Loucy (cell line): ENCODE results near the gene PCDHGA6.
A peak's percentile ranks its signal among the peaks of the same experiment; 100 is the strongest.

ENCODE experiments used
- H2AFZ ChIP-seq: fragments of 200-600 bp; sonication (generic); 2 replicates; pipeline ENCODE4 v1.6.0; 2016; ENCODE audit warnings: antibody characterized with exemption, mild to moderate bottlenecking, low read length, moderate library complexity
- H3F3A ChIP-seq: fragments of 200-600 bp; 2 replicates; pipeline ENCODE4 v1.6.0; 2016; ENCODE audit warnings: antibody characterized with exemption, low read depth, mild to moderate bottlenecking
- H3K27me3 ChIP-seq: fragments of 200-600 bp; sonication (generic); 2 replicates; pipeline ENCODE4 v1.6.1; 2014; ENCODE audit warnings: low read length, mild to moderate bottlenecking; ENCODE audit not compliant: insufficient read depth, poor library complexity, severe bottlenecking
- H3K36me3 ChIP-seq: fragments of 200-600 bp; sonication (generic); 2 replicates; pipeline ENCODE4 v1.6.1; 2016; ENCODE audit warnings: low read length; ENCODE audit not compliant: insufficient read depth
- H3K4me1 ChIP-seq: fragments of 200-600 bp; sonication (generic); 2 replicates; pipeline ENCODE4 v1.5.1; 2014; ENCODE audit warnings: low read length, mild to moderate bottlenecking; ENCODE audit not compliant: insufficient read depth, poor library complexity, severe bottlenecking
- H3K4me2 ChIP-seq: fragments of 200-600 bp; sonication (generic); 2 replicates; pipeline ENCODE4 v1.6.0; 2014; ENCODE audit warnings: antibody characterized with exemption, low read length, low read depth, mild to moderate bottlenecking; ENCODE audit not compliant: poor library complexity, severe bottlenecking
- H3K4me3 ChIP-seq: fragments of 200-600 bp; sonication (generic); 2 replicates; pipeline ENCODE4 v1.5.1; 2014; ENCODE audit warnings: low read length, mild to moderate bottlenecking, mixed read lengths; ENCODE audit not compliant: poor library complexity, severe bottlenecking
- H3K79me2 ChIP-seq: fragments of 200-600 bp; sonication (generic); 2 replicates; pipeline ENCODE4 v1.6.1; 2014; ENCODE audit warnings: low read length; ENCODE audit not compliant: insufficient read depth
- H3K9ac ChIP-seq: fragments of 200-600 bp; sonication (generic); 2 replicates; pipeline ENCODE4 v1.6.0; 2014; ENCODE audit warnings: mild to moderate bottlenecking, low read depth, low read length, moderate library complexity; ENCODE audit not compliant: poor library complexity, severe bottlenecking
- H3K9me2 ChIP-seq: fragments of 200-600 bp; sonication (generic); replicated peaks from 2 replicates; pipeline ENCODE4 v1.6.1; 2016; ENCODE audit warnings: low read depth, low read length, mixed read lengths
- H3K9me3 ChIP-seq: fragments of 200-600 bp; sonication (generic); 2 replicates; pipeline ENCODE4 v1.6.1; 2014; ENCODE audit warnings: mild to moderate bottlenecking, antibody characterized with exemption, low read length, low read depth; ENCODE audit not compliant: insufficient read depth
- H4K20me1 ChIP-seq: fragments of 200-600 bp; sonication (generic); 2 replicates; pipeline ENCODE4 v1.6.0; 2014; ENCODE audit warnings: antibody characterized with exemption, low read length, mild to moderate bottlenecking; ENCODE audit not compliant: insufficient read depth, poor library complexity, severe bottlenecking
- EZH2phosphoT487 ChIP-seq: fragments of 200-600 bp; IDR thresholded peaks from 2 replicates; pipeline ENCODE4 v1.6.1; 2018; ENCODE audit warnings: antibody characterized with exemption, mild to moderate bottlenecking, moderate library complexity, borderline replicate concordance
- TF ChIP-seq, protein P1 (sequence below): fragments of 200-600 bp; sonication (generic); conservative IDR thresholded peaks from 2 replicates; pipeline ENCODE4 v1.5.1; 2014; ENCODE audit warnings: mild to moderate bottlenecking, antibody characterized with exemption, low read length

The PCDHGA6 gene

DNA sequence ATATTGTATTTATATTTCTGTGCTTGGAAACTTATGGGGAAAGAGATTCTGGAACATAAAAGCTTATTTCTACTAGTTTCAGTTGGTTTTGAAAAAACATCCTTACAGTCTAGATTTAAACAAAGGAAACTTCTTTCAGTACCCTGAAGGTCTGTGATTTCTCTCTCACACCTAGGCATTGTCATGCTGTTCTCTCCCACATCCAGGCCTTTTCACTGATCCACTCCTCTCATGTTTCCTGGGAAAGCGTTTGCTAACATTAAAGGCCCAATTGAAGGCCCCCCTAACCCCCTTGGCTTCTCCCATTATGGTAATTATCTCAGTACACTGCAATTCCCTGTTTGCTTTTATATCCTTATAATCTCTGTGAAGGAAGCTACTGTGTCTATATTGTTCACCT, 30.9 kb upstream of the PCDHGA6 start:
- no peaks in the 10 kb centered on the region for H3K9me3 ChIP-seq
- H4K20me1 ChIP-seq: no peaks in the 10 kb centered on the region
- no peaks in the 10 kb centered on the region for H3F3A ChIP-seq
- TF ChIP-seq EZH2phosphoT487: no peak
- TF ChIP-seq, protein P1, sequence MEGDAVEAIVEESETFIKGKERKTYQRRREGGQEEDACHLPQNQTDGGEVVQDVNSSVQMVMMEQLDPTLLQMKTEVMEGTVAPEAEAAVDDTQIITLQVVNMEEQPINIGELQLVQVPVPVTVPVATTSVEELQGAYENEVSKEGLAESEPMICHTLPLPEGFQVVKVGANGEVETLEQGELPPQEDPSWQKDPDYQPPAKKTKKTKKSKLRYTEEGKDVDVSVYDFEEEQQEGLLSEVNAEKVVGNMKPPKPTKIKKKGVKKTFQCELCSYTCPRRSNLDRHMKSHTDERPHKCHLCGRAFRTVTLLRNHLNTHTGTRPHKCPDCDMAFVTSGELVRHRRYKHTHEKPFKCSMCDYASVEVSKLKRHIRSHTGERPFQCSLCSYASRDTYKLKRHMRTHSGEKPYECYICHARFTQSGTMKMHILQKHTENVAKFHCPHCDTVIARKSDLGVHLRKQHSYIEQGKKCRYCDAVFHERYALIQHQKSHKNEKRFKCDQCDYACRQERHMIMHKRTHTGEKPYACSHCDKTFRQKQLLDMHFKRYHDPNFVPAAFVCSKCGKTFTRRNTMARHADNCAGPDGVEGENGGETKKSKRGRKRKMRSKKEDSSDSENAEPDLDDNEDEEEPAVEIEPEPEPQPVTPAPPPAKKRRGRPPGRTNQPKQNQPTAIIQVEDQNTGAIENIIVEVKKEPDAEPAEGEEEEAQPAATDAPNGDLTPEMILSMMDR: no peak
- H3K36me3 ChIP-seq: no peaks in the 10 kb centered on the region
- no peaks in the 10 kb centered on the region for H3K4me1 ChIP-seq
- H2AFZ ChIP-seq: no peak overlapping the region
- no peak overlapping the region for H3K4me3 ChIP-seq
- no peaks in the 10 kb centered on the region for H3K27me3 ChIP-seq
- H3K4me2 ChIP-seq: no peak overlapping the region
- H3K9ac ChIP-seq: no peak overlapping the region
- H3K9me2 ChIP-seq: no peaks in the 10 kb centered on the region
- H3K79me2 ChIP-seq: no peaks in the 10 kb centered on the region

DNA sequence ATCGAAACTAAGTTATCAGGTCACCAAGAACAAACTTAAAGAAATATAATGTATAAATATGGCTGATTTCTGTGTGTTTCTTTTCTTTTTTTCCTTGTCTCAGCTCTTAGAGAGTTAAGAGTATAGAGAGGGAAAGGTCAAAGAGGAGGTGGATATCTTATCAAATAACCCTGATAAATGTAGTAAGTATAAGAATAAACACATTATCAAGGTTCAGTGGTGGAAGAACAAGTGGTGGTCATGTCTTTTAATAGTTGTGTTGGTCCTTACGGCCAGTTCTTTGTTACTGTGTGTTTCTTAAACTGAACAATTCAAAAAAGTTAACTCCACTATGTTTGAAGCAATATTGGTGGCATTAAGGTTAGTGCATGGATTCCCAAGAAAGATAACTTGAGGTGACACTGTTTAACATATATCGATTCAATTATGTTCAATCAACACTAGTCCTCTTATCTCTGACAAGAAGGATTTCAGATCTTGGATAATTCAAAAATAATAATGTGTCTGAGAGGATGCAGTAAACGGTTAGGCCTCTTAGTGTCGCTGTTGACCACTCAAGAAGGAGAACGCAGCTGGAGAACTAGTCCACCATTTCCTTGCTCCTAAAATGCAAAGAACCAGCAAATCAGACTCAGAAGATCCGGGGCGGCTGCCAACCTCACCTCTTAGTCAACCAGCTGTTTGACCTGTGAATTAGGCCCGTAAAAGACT, 30.3 kb upstream of the PCDHGA6 start, which contains the start of gene PCDHGA3:
TSS of gene PCDHGA3 (plus strand) at position 588 of the 711 bp plus-strand sequence. CDS start 205 bp downstream, outside the sequence.
- TF ChIP-seq, protein P1: peak; percentile 40; the same call in 1 of the 2 replicates
- no peak for TF ChIP-seq EZH2phosphoT487
- Histone ChIP-seq H3K4me3 (no peak within 1 kb of the TSS), H3K4me1 (no peaks in the 10 kb centered on the region), H4K20me1 (no peaks in the 10 kb centered on the region), H3K9me2 (no peaks in the 10 kb centered on the region), H3K9me3 (no peaks in the 10 kb centered on the region), H3K9ac (no peak within 1 kb of the TSS), H2AFZ (no peak within 1 kb of the TSS), H3K27me3 (no peaks in the 10 kb centered on the region), H3K36me3 (no peaks in the 10 kb centered on the region), H3F3A (no peaks in the 10 kb centered on the region), H3K79me2 (no peaks in the 10 kb centered on the region), H3K4me2 (no peak within 1 kb of the TSS)

DNA sequence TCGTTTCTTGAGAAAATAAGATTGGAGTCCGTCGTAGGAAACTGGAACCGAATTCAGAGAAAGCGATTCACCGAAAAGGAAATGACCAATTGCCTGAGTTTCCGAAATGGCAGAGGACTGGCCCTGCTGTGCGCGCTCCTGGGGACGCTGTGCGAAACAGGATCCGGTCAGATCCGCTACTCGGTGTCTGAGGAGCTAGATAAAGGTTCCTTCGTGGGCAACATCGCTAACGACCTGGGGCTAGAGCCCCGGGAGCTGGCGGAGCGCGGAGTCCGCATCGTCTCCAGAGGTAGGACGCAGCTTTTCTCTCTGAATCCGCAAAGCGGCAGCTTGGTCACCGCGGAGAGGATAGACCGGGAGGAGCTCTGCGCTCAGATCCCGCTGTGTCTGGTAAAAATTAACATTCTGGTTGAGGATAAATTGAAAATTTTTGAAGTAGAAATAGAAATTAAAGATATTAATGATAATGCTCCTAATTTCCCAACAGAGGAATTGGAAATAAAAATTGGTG, 29.7 kb upstream of the PCDHGA6 start:
- Histone ChIP-seq H4K20me1 (no peaks in the 10 kb centered on the region), H3K79me2 (no peaks in the 10 kb centered on the region), H2AFZ (no peak overlapping the region), H3K4me2 (no peak overlapping the region), H3K4me1 (no peaks in the 10 kb centered on the region), H3K27me3 (no peaks in the 10 kb centered on the region), H3F3A (no peaks in the 10 kb centered on the region), H3K9me2 (no peaks in the 10 kb centered on the region), H3K36me3 (no peaks in the 10 kb centered on the region), H3K9ac (no peak overlapping the region), H3K4me3 (no peak overlapping the region), H3K9me3 (no peaks in the 10 kb centered on the region)
- TF ChIP-seq, protein P1: no peak
- no peak for TF ChIP-seq EZH2phosphoT487
